Measurements from ENCODE around the gene IL17RA.

IL17RA gene

DNA sequence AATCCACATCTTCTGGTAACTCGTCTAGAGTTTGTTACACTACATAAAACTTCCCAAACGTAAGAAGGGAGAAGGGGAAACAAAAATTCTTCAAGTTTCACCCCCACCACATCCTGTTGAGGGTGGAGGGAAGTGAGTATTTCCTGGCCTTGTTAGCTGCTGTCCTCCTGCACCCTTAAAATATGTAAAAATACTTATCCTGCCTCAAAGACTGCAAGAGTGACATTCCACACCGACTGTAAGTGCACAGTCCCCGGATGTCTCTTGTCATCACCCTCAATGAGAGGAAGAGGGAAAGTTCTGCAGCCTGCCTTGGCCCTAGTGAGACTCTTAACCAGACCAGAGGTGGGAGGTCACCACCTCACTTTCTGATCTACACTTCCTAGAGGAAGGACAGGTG, 33.1 kb downstream of the IL17RA start:
- peaks cover 54% of the 10 kb centered on the region for H3K4me1 Mint-ChIP-seq (ENCODE audit: low read depth)
- no peak overlapping the region for H3K27ac Mint-ChIP-seq
- H3K4me3 Mint-ChIP-seq = peak overlapping the region; percentile 18
- H3K9me3 Mint-ChIP-seq = no peaks in the 10 kb centered on the region
- H3K27me3 Mint-ChIP-seq = peaks cover 17% of the 10 kb centered on the region
- no peaks in the 10 kb centered on the region for H3K36me3 Mint-ChIP-seq (ENCODE audit: low read depth)

- peaks cover 17% of the 10 kb centered on the region for H3K27me3 Mint-ChIP-seq
- H3K36me3 Mint-ChIP-seq (ENCODE audit: low read depth) = no peaks in the 10 kb centered on the region
- H3K4me3 Mint-ChIP-seq = no peak overlapping the region
- peaks cover 54% of the 10 kb centered on the region for H3K4me1 Mint-ChIP-seq (ENCODE audit: low read depth)
- no peak overlapping the region for H3K27ac Mint-ChIP-seq
- H3K9me3 Mint-ChIP-seq = no peaks in the 10 kb centered on the region
Observed at GRCh38 chr22:17118342-17118741, 33.5 kb downstream of the IL17RA start.

GRCh38 chr22:17119481-17120202, 34.8 kb downstream of the IL17RA start:
- peaks cover 52% of the 10 kb centered on the region for H3K4me1 Mint-ChIP-seq (ENCODE audit: low read depth)

GRCh38 chr22:17120281-17120680, 35.5 kb downstream of the IL17RA start:
- no peak overlapping the region for H3K4me3 Mint-ChIP-seq
- peaks cover 20% of the 10 kb centered on the region for H3K27me3 Mint-ChIP-seq
- H3K36me3 Mint-ChIP-seq (ENCODE audit: low read depth) = no peaks in the 10 kb centered on the region
- no peak overlapping the region for H3K27ac Mint-ChIP-seq
- peaks cover 46% of the 10 kb centered on the region for H3K4me1 Mint-ChIP-seq (ENCODE audit: low read depth)
- no peaks in the 10 kb centered on the region for H3K9me3 Mint-ChIP-seq

More at GRCh38 chr22:17119481-17120202, 34.8 kb downstream of the IL17RA start:
- Mint-ChIP-seq H3K27me3 (peaks cover 20% of the 10 kb centered on the region), H3K27ac (no peak overlapping the region), H3K4me3 (peak overlapping the region; percentile 26), H3K36me3 (ENCODE audit: low read depth) (no peaks in the 10 kb centered on the region), H3K9me3 (no peaks in the 10 kb centered on the region)

GRCh38 chr22:17120711-17121232, 36.0 kb downstream of the IL17RA start:
- H3K27me3 Mint-ChIP-seq = peaks cover 20% of the 10 kb centered on the region
- no peaks in the 10 kb centered on the region for H3K36me3 Mint-ChIP-seq (ENCODE audit: low read depth)
- H3K9me3 Mint-ChIP-seq = no peaks in the 10 kb centered on the region

GRCh38 chr22:17121233-17122195, 36.7 kb downstream of the IL17RA start, which contains the start of gene TMEM121B:
Gene TMEM121B, minus strand, starts transcription at chr22:17121360. Its CDS starts 233 bp downstream, at chr22:17121127.
- H3K4me1 Mint-ChIP-seq (ENCODE audit: low read depth) = peaks cover 33% of the 10 kb centered on the region
- H3K27ac Mint-ChIP-seq = no peak within 1 kb of the TSS
- peak within 1 kb of the TSS; percentile 48 for H3K4me3 Mint-ChIP-seq
- no peaks in the 10 kb centered on the region for H3K36me3 Mint-ChIP-seq (ENCODE audit: low read depth)
- H3K9me3 Mint-ChIP-seq = no peaks in the 10 kb centered on the region
- H3K27me3 Mint-ChIP-seq = peaks cover 20% of the 10 kb centered on the region

More at GRCh38 chr22:17120711-17121232, 36.0 kb downstream of the IL17RA start:
- Mint-ChIP-seq H3K4me1 (ENCODE audit: low read depth) (peaks cover 41% of the 10 kb centered on the region), H3K27ac (no peak overlapping the region), H3K4me3 (no peak overlapping the region)

DNA sequence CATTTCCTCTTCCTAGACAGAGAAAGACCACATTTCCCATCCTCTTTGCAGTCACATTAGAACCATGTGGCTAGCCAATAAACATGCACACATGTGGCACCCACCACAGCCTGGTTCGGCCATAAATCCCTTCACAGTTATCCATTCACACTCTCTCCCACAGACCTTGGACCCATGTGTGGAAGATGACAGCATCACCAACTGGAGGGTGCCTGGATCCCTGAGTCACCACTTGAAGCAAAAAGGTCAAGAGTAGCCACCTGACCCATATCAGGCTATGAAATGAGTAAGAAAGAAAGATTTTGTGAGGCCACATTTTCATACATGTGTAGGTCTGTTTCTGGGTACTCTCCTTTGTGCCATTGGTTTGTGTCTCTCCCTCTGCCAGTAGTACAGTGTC, 45.4 kb downstream of the IL17RA start:
- Mint-ChIP-seq H3K27me3 (no peaks in the 10 kb centered on the region), H3K9me3 (no peaks in the 10 kb centered on the region), H3K4me3 (no peak overlapping the region), H3K27ac (no peak overlapping the region), H3K4me1 (ENCODE audit: low read depth) (no peaks in the 10 kb centered on the region), H3K36me3 (ENCODE audit: low read depth) (no peaks in the 10 kb centered on the region)

DNA sequence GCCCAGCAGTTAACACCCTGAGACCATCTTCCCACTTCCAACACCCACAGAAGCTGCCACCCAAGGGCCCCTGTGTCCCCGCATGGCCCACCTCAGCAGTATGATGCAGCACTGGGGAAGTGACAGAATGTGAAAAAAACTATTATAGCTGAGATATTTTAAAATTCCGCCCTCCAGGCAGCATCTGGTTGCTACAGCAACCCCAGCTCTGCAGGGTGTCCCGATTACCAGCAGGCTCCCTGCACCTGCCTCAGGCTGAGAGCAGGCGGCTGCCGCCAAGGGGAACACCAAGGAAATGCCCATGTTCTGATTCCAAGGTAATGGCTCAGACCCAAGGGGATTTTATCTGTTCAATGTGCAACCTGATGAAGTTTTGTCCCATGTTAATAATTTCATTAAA, 46.9 kb downstream of the IL17RA start:
- no peak overlapping the region for H3K27ac Mint-ChIP-seq
- no peaks in the 10 kb centered on the region for H3K9me3 Mint-ChIP-seq
- H3K27me3 Mint-ChIP-seq = no peaks in the 10 kb centered on the region
- no peaks in the 10 kb centered on the region for H3K4me1 Mint-ChIP-seq (ENCODE audit: low read depth)
- peaks cover under 1% of the 10 kb centered on the region for H3K36me3 Mint-ChIP-seq (ENCODE audit: low read depth)
- H3K4me3 Mint-ChIP-seq = no peak overlapping the region

GRCh38 chr22:17132112-17132511, 47.3 kb downstream of the IL17RA start:
- H3K4me3 Mint-ChIP-seq = no peak overlapping the region
- H3K4me1 Mint-ChIP-seq (ENCODE audit: low read depth) = no peaks in the 10 kb centered on the region
- H3K9me3 Mint-ChIP-seq = no peaks in the 10 kb centered on the region
- H3K36me3 Mint-ChIP-seq (ENCODE audit: low read depth) = peaks cover 5% of the 10 kb centered on the region
- no peak overlapping the region for H3K27ac Mint-ChIP-seq
- H3K27me3 Mint-ChIP-seq = no peaks in the 10 kb centered on the region

DNA sequence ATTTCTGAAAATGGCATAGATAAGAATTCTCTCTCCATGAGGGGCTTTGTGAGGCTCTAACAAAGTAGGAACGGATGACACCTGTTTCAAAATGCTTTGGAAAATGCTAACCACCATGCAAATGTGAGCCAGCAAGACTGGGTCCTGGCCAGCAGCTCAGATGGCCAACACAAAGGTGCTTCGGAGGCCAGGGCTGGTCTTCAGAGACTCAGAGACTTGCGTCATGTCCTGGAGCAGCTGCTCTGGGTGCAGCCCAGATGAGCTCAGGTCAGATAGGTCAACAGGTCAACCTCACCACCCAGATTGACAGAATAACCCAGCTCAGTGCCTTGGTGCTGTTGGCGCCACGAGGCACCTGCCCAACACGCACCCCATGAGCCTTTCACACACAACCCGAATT, 48.3 kb downstream of the IL17RA start:
- H3K4me3 Mint-ChIP-seq = no peak overlapping the region
- H3K4me1 Mint-ChIP-seq (ENCODE audit: low read depth) = no peaks in the 10 kb centered on the region
- H3K36me3 Mint-ChIP-seq (ENCODE audit: low read depth) = peaks cover 10% of the 10 kb centered on the region
- no peaks in the 10 kb centered on the region for H3K9me3 Mint-ChIP-seq
- H3K27ac Mint-ChIP-seq = no peak overlapping the region
- no peaks in the 10 kb centered on the region for H3K27me3 Mint-ChIP-seq

DNA sequence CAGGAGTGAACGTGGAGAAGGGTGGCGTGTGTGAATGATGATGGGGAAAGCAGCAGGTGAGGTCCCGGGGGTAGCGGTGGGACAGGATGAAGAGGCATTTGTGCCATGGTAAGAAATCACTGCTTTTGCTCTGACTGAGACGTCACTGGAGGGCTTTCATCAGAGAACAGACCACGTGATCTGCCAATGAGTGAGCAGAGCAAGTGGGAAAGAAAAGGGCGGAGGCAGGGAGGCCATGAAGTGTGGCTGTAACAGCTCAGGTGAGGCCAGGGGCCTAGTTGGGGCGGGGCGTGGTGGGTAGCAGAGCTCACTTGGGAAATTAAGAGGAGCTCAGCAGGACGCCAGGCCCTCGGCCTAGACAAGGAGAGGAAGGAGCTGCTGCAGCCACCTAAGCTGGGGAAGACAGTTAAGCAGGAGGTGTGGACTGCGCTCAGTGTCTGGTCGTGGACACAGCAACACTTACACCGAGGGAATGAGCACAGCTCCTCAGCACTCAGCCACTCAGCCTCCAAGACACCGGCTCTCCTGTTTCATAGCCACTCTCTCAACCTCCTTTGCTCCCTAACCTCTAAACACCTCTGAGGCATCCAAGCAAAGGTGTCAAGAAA, 50.5 kb downstream of the IL17RA start:
- no peaks in the 10 kb centered on the region for H3K27me3 Mint-ChIP-seq
- peaks cover 24% of the 10 kb centered on the region for H3K36me3 Mint-ChIP-seq (ENCODE audit: low read depth)
- no peaks in the 10 kb centered on the region for H3K4me1 Mint-ChIP-seq (ENCODE audit: low read depth)
- no peaks in the 10 kb centered on the region for H3K9me3 Mint-ChIP-seq
- H3K27ac Mint-ChIP-seq = no peak overlapping the region
- no peak overlapping the region for H3K4me3 Mint-ChIP-seq

- H3K27me3 Mint-ChIP-seq = no peaks in the 10 kb centered on the region
Observed at GRCh38 chr22:17137170-17137569, 52.4 kb downstream of the IL17RA start.

DNA sequence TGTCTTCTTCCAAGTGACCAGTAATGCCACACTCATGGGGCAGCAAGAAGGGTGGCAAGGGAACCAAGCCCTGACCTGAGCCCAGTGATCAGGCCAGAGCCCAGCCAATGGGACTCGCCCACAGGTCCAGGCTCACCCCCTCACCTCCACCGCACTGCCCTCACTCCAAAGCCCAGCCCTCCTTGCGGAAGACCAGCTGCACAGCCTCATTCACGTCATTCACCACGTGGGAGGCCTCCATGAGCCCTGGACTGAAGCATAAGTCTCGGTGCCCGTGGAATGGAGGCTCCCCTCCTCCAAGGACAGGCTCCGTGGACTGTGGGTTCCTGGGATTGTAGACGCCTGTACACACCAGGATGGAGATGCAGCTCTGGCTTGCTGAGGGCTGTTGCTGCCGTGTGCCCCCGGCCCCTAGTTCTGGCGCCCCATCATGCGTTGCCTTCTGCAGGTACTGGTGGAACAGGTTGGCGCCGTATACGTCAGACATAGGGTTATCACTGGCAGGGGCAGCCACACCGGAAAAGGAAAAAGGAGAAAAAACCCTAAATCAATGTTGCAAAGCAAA, 53.1 kb downstream of the IL17RA start:
- no peak overlapping the region for H3K27ac Mint-ChIP-seq
- H3K4me1 Mint-ChIP-seq (ENCODE audit: low read depth) = no peaks in the 10 kb centered on the region
- no peaks in the 10 kb centered on the region for H3K27me3 Mint-ChIP-seq
- H3K4me3 Mint-ChIP-seq = no peak overlapping the region
- H3K36me3 Mint-ChIP-seq (ENCODE audit: low read depth) = peaks cover 36% of the 10 kb centered on the region
- H3K9me3 Mint-ChIP-seq = no peaks in the 10 kb centered on the region

More at GRCh38 chr22:17137170-17137569, 52.4 kb downstream of the IL17RA start:
- Mint-ChIP-seq H3K27ac (no peak overlapping the region), H3K9me3 (no peaks in the 10 kb centered on the region), H3K4me3 (no peak overlapping the region), H3K4me1 (ENCODE audit: low read depth) (no peaks in the 10 kb centered on the region), H3K36me3 (ENCODE audit: low read depth) (peaks cover 29% of the 10 kb centered on the region)

DNA sequence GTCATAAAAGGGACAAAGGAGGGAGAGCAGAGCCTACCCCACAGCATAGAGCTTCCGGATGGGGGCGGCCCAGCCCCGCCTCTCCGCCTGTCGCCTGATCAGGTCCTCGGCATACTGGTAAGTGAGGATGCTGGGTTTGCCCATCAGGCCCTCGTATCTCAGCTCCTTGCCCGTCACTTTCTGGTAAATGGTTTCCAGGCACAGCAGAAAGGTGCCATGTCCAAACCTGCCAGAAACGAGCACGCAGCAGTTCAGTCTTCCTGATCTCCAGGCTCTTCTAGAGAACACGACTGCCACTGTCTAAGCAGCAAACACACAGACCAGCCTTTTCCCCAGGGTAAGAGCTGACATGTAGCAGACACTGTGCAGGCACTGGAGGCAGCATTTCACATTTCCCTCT, 53.7 kb downstream of the IL17RA start:
- H3K36me3 Mint-ChIP-seq (ENCODE audit: low read depth) = peaks cover 41% of the 10 kb centered on the region
- H3K4me3 Mint-ChIP-seq = no peak overlapping the region
- no peaks in the 10 kb centered on the region for H3K27me3 Mint-ChIP-seq
- no peaks in the 10 kb centered on the region for H3K9me3 Mint-ChIP-seq
- H3K4me1 Mint-ChIP-seq (ENCODE audit: low read depth) = no peaks in the 10 kb centered on the region
- no peak overlapping the region for H3K27ac Mint-ChIP-seq

Measured in stimulated activated naive CD8-positive, alpha-beta T cell treated with anti-CD3 and anti-CD28 coated beads, Interleukin-15, Interleukin-2, amounts not matched to agents 100 ng/mL and 50 ng/mL, for 24 hours (primary cell).